H9 (cell line): Measurements from ENCODE around the gene NTN3. TPM values are rescaled to one million over a fixed set of nuclear protein-coding genes. Genes with fewer than 3 reads are reported as not detected.
A peak's percentile ranks its signal among the peaks of the same experiment; 100 is the strongest.

Experiments used
- DNase-seq: peaks from one replicate; pipeline ENCODE4 v3.0.0-alpha.2; 2017
- H2AFZ ChIP-seq: one replicate; pipeline ENCODE4 v1.6.1; 2013; ENCODE audit warnings: mild to moderate bottlenecking, low read length, control low read depth, moderate library complexity
- H2AK5ac ChIP-seq: 2 replicates; pipeline ENCODE4 v1.6.1; 2013; ENCODE audit warnings: low read length, control low read depth, mixed read lengths; ENCODE audit not compliant: insufficient read length
- H2BK120ac ChIP-seq: one replicate; pipeline ENCODE4 v1.6.1; 2013; ENCODE audit warnings: low read depth, mild to moderate bottlenecking, low read length, control low read depth, inconsistent platforms; ENCODE audit not compliant: poor library complexity, severe bottlenecking
- H2BK12ac ChIP-seq: 2 replicates; pipeline ENCODE4 v1.6.1; 2013; ENCODE audit warnings: low read length, control low read depth, mixed read lengths, low read depth; ENCODE audit not compliant: insufficient read length
- H2BK15ac ChIP-seq: 2 replicates; pipeline ENCODE4 v1.6.1; 2013; ENCODE audit warnings: low read depth, low read length, control low read depth
- H2BK20ac ChIP-seq: one replicate; pipeline ENCODE4 v1.6.1; 2013; ENCODE audit warnings: low read depth, mild to moderate bottlenecking, low read length, control low read depth, inconsistent platforms; ENCODE audit not compliant: poor library complexity, severe bottlenecking
- H2BK5ac ChIP-seq: 2 replicates; pipeline ENCODE4 v1.6.1; 2013; ENCODE audit warnings: low read length, control low read depth, mixed read lengths; ENCODE audit not compliant: insufficient read length
- H3K14ac ChIP-seq: 2 replicates; pipeline ENCODE4 v1.6.1; 2013; ENCODE audit warnings: low read length, control low read depth; ENCODE audit not compliant: insufficient read depth
- H3K18ac ChIP-seq: 2 replicates; pipeline ENCODE4 v1.6.1; 2013; ENCODE audit warnings: low read depth, mild to moderate bottlenecking, mixed read lengths, low read length, control low read depth; ENCODE audit not compliant: insufficient read length
- H3K23ac ChIP-seq: 2 replicates; pipeline ENCODE4 v1.6.1; 2013; ENCODE audit warnings: low read length, control low read depth, mixed read lengths, low read depth; ENCODE audit not compliant: insufficient read length
- H3K23me2 ChIP-seq: 2 replicates; pipeline ENCODE4 v1.6.1; 2013; ENCODE audit warnings: low read depth, mild to moderate bottlenecking, mixed read lengths, low read length, control low read depth; ENCODE audit not compliant: insufficient read length, poor library complexity, severe bottlenecking
- H3K27ac ChIP-seq: 2 replicates; pipeline ENCODE4 v1.5.1; 2013; ENCODE audit warnings: low read length, control low read depth, mixed read lengths, low read depth; ENCODE audit not compliant: insufficient read length
- H3K27me3 ChIP-seq: 2 replicates; pipeline ENCODE4 v1.6.1; 2013; ENCODE audit warnings: low read length, control low read depth, inconsistent platforms; ENCODE audit not compliant: insufficient read depth
- H3K4ac ChIP-seq: 2 replicates; pipeline ENCODE4 v1.6.1; 2013; ENCODE audit warnings: low read depth, mild to moderate bottlenecking, control low read depth, inconsistent platforms, low read length, moderate library complexity
- H3K4me1 ChIP-seq: 2 replicates; pipeline ENCODE4 v1.6.1; 2013; ENCODE audit warnings: low read length, control low read depth, inconsistent platforms; ENCODE audit not compliant: insufficient read depth
- H3K4me2 ChIP-seq: 2 replicates; pipeline ENCODE4 v1.6.1; 2013; ENCODE audit warnings: low read length, control low read depth, mixed read lengths; ENCODE audit not compliant: insufficient read length, insufficient read depth
- H3K56ac ChIP-seq: 2 replicates; pipeline ENCODE4 v1.6.1; 2013; ENCODE audit warnings: low read depth, mild to moderate bottlenecking, mixed read lengths, low read length, control low read depth; ENCODE audit not compliant: insufficient read length
- H3K79me1 ChIP-seq: 2 replicates; pipeline ENCODE4 v1.6.1; 2013; ENCODE audit warnings: low read depth, mild to moderate bottlenecking, moderate library complexity, low read length, control low read depth, inconsistent platforms; ENCODE audit not compliant: insufficient read depth, poor library complexity, severe bottlenecking
- H3K79me2 ChIP-seq: 2 replicates; pipeline ENCODE4 v1.6.1; 2013; ENCODE audit warnings: low read length, control low read depth, inconsistent platforms; ENCODE audit not compliant: insufficient read depth
- H3K9ac ChIP-seq: 2 replicates; pipeline ENCODE4 v1.6.1; 2013; ENCODE audit warnings: low read length, control low read depth, mixed read lengths; ENCODE audit not compliant: insufficient read length; ENCODE audit errors: extremely low read depth
- H3K9me3 ChIP-seq: one replicate; pipeline ENCODE4 v1.6.1; 2013; ENCODE audit warnings: low read depth, low read length, inconsistent platforms; ENCODE audit not compliant: control insufficient read depth
- H3T11ph ChIP-seq: one replicate; pipeline ENCODE4 v1.6.1; 2013; ENCODE audit warnings: mild to moderate bottlenecking, low read length, control low read depth, inconsistent platforms
- H4K20me1 ChIP-seq: one replicate; pipeline ENCODE4 v1.6.1; 2013; ENCODE audit not compliant: control insufficient read depth, insufficient read length, insufficient read depth
- H4K5ac ChIP-seq: 2 replicates; pipeline ENCODE4 v1.6.1; 2013; ENCODE audit warnings: low read depth, mild to moderate bottlenecking, mixed read lengths, low read length, control low read depth; ENCODE audit not compliant: insufficient read length
- H4K8ac ChIP-seq: replicated peaks from 2 replicates; pipeline ENCODE4 v1.6.1; 2013; ENCODE audit warnings: low read length, control low read depth, mixed read lengths, low read depth; ENCODE audit not compliant: insufficient read length
- H4K91ac ChIP-seq: 2 replicates; pipeline ENCODE4 v1.6.1; 2013; ENCODE audit warnings: low read depth, mild to moderate bottlenecking, moderate library complexity, mixed read lengths, low read length, control low read depth; ENCODE audit not compliant: insufficient read length
- H3K27ac Mint-ChIP-seq, 3 experiments: 2 replicates in 2 of 3; 3 replicates in 1 of 3; pipeline ENCODE4 v1.8.0; 2020 to 2021; ENCODE audit warnings: mixed read lengths in 3 of 3, mild to moderate bottlenecking in 1 of 3, moderate library complexity in 1 of 3
- H3K27me3 Mint-ChIP-seq: 2 replicates; pipeline ENCODE4 v1.8.0; 2021; ENCODE audit warnings: low read depth, mild to moderate bottlenecking, moderate library complexity, mixed read lengths
- H3K36me3 Mint-ChIP-seq, 3 experiments: 2 replicates in 2 of 3; 3 replicates in 1 of 3; pipeline ENCODE4 v1.8.0; 2020 to 2021; ENCODE audit warnings: low read depth in 3 of 3, mixed read lengths in 3 of 3; ENCODE audit not compliant: insufficient read depth in 1 of 3
- H3K4me1 Mint-ChIP-seq, 2 experiments: 2 replicates each; pipeline ENCODE4 v1.8.0; 2020; ENCODE audit warnings: mixed read lengths in 2 of 2
- H3K4me3 Mint-ChIP-seq, 2 experiments: 2 replicates in 1 of 2; 3 replicates in 1 of 2; pipeline ENCODE4 v1.8.0; 2020 to 2021; ENCODE audit warnings: mild to moderate bottlenecking in 2 of 2, mixed read lengths in 2 of 2, moderate library complexity in 1 of 2
- H3K9me3 Mint-ChIP-seq, 2 experiments: 2 replicates in 1 of 2; 3 replicates in 1 of 2; pipeline ENCODE4 v1.8.0; 2020; ENCODE audit warnings: mild to moderate bottlenecking in 2 of 2, mixed read lengths in 2 of 2, moderate library complexity in 1 of 2
- CTCF ChIP-seq: fragments of 200-600 bp; sonication (generic); conservative IDR thresholded peaks from 3 replicates; pipeline ENCODE4 v1.8.0; 2021; ENCODE audit warnings: antibody characterized with exemption, mild to moderate bottlenecking
- WGBS: extraction: QIAGEN DNeasy Blood & Tissue Kit; methylation state at CpG from one replicate; pipeline ENCODE4 v1.1.7; 2013; ENCODE audit warnings: missing lambda C conversion rate, low lambda C conversion rate, mixed read lengths; ENCODE audit not compliant: insufficient read length; ENCODE audit errors: extremely low coverage; 5-methylcytosine and 5-hydroxymethylcytosine counted together
- total RNA-seq: library from RNA; stranded (reverse); gene quantifications from 2 replicates; pipeline ENCODE4 v1.2.1, GENCODE V29; 2021

The NTN3 gene
- total RNA-seq, 1 experiment from 2014 or later = 1.3 TPM

GRCh38 chr16:2513405-2514332 is 42.6 kb downstream of the NTN3 start, which contains the start of gene ATP6V0C:
TSS of gene ATP6V0C (plus strand) at chr16:2513952. CDS start at chr16:2514104, 152 bp downstream.
- Histone ChIP-seq H4K5ac (no peak within 1 kb of the TSS), H3T11ph (no peak within 1 kb of the TSS), H2BK5ac (no peak within 1 kb of the TSS), H3K23me2 (peaks cover 16% of the 10 kb centered on the region), H3K79me1 (peaks cover 7% of the 10 kb centered on the region), H4K91ac (no peak within 1 kb of the TSS), H2BK15ac (no peak within 1 kb of the TSS), H2BK20ac (no peak within 1 kb of the TSS), H2AK5ac (no peak within 1 kb of the TSS), H3K27ac (no peak within 1 kb of the TSS), H2BK12ac (no peak within 1 kb of the TSS), H3K4me2 (peak within 1 kb of the TSS; percentile 92), H4K8ac (no peak within 1 kb of the TSS), H3K79me2 (peaks cover 36% of the 10 kb centered on the region; the same call in 1 of the 2 replicates), H3K23ac (no peak within 1 kb of the TSS), H3K56ac (no peak within 1 kb of the TSS), H4K20me1 (no peaks in the 10 kb centered on the region), H3K9me3 (no peaks in the 10 kb centered on the region), H2AFZ (no peak within 1 kb of the TSS), H3K18ac (peak within 1 kb of the TSS; percentile 89), H3K14ac (peak within 1 kb of the TSS; percentile 94), H3K4ac (no peak within 1 kb of the TSS; the same call in none of the 2 replicates), H3K27me3 (no peaks in the 10 kb centered on the region), H3K4me1 (peaks cover 3% of the 10 kb centered on the region; the same call in 1 of the 2 replicates), H2BK120ac (no peak within 1 kb of the TSS), H3K9ac (peak within 1 kb of the TSS; percentile 74)
- H3K4me3 Mint-ChIP-seq = peak within 1 kb of the TSS; percentile 90 to 91
- H3K36me3 Mint-ChIP-seq = peaks cover 2 to 11% (median 8%) of the 10 kb centered on the region in 3 experiments; a peak in 6 of 7 replicates
- DNase-seq = peak; percentile 92
- peak within 1 kb of the TSS; percentile 94 to 98 (median 98) for H3K27ac Mint-ChIP-seq
- peaks cover 42 to 55% of the 10 kb centered on the region in 2 experiments for H3K4me1 Mint-ChIP-seq
- H3K27me3 Mint-ChIP-seq = peaks cover 5% of the 10 kb centered on the region
- TF ChIP-seq CTCF = 0 out of 3 replicates have a peak, but pooled peaks have one; percentile 8
- no peaks in the 10 kb centered on the region; a peak in 1 of 5 replicates for H3K9me3 Mint-ChIP-seq
- WGBS = no CpG with 5 or more reads among the region's 122 CpGs
